Sigmoid colon (tissue), 7 donors: Measurements from ENCODE around the gene THOC2. TPM values are rescaled to one million over a fixed set of nuclear protein-coding genes. Genes with fewer than 3 reads are reported as not detected.
"Not testable (repeated sequence)": the region's sequence is repeated elsewhere in the genome, so short reads cannot be mapped to it uniquely, and the experiment has no call there.

Experiments
- DNase-seq: peaks from one replicate; pipeline ENCODE4 v3.0.0-alpha.2; 2019
- H3K27ac ChIP-seq, 4 donors: fragments of 200-600 bp; sonication (generic); one replicate each; pipeline ENCODE4 v1.5.1; 2016 to 2019; ENCODE audit warnings: mild to moderate bottlenecking in 1 of 4
- H3K27me3 ChIP-seq, 3 donors: fragments of 200-600 bp; sonication (generic); one replicate each; pipeline ENCODE4 v1.5.1; 2019; ENCODE audit warnings: mild to moderate bottlenecking in 1 of 3
- H3K36me3 ChIP-seq, 4 donors: fragments of 200-600 bp; sonication (generic); one replicate each; pipeline ENCODE4 v1.5.1; 2016 to 2019
- H3K4me1 ChIP-seq, 4 donors: fragments of 200-600 bp; sonication (generic); one replicate each; pipeline ENCODE4 v1.5.1; 2017 to 2019
- H3K4me3 ChIP-seq, 4 donors: fragments of 200-600 bp; sonication (generic); one replicate each; pipeline ENCODE4 v1.5.1; 2017 to 2019; ENCODE audit warnings: mild to moderate bottlenecking in 2 of 4, moderate library complexity in 1 of 4
- H3K9me3 ChIP-seq, 4 donors: fragments of 200-600 bp in 3 of 4; sonication (generic) in 3 of 4; one replicate each; pipeline versions ENCODE4 v1.5.1 to v1.6.1; 2013 to 2019
- CTCF ChIP-seq, 4 experiments: fragments of 450-650 bp in 3 of 4; fragments of 200-600 bp in 1 of 4; IDR thresholded peaks; one replicate each; pipeline ENCODE4 v1.5.1; 2016 to 2019; ENCODE audit warnings: antibody characterized with exemption in 4 of 4, mild to moderate bottlenecking in 3 of 4, moderate library complexity in 2 of 4
- EP300 ChIP-seq, 4 donors: sonication (generic); formaldehyde crosslinking; IDR thresholded peaks; one replicate each; pipeline ENCODE4 v1.6.1; 2017; ENCODE audit warnings: antibody characterized with exemption in 4 of 4
- POLR2A ChIP-seq, 2 donors: fragments of 450-650 bp; IDR thresholded peaks; one replicate each; pipeline ENCODE4 v1.6.1; 2016; ENCODE audit warnings: antibody characterized with exemption in 2 of 2, mild to moderate bottlenecking in 2 of 2, moderate library complexity in 2 of 2
- POLR2AphosphoS5 ChIP-seq, 4 donors: sonication (generic); formaldehyde crosslinking; IDR thresholded peaks; one replicate each; pipeline ENCODE4 v1.6.1; 2017; ENCODE audit warnings: antibody characterized with exemption in 4 of 4
- WGBS, 2 donors: extraction: QIAGEN DNeasy Blood & Tissue Kit; methylation state at CpG; one replicate each; pipeline ENCODE4 v1.1.7; 2013; 5-methylcytosine and 5-hydroxymethylcytosine counted together
- intact Hi-C: fragments of 100-400 bp; cut with DNase I; formaldehyde crosslinking; loops from one replicate; pipeline ENCODE4 v1.15.1; 2023
- polyA plus RNA-seq, 3 donors: library from polyadenylated mRNA; stranded (reverse); fragments of 200-250 nt; gene quantifications; one replicate each; pipeline ENCODE4 v1.2.3, GENCODE V29; 2013
- total RNA-seq, 4 donors: library from RNA; depleted of rRNA; stranded (reverse); fragments of >200 nt; gene quantifications; one replicate each; pipeline ENCODE4 v1.1.0, GENCODE V29; 2016
- donor health status: healthy with polysubstance abuse.
- donor health status: Bipolar disorder and iron deficiency.
- donor health status: healthy.

THOC2 gene
- total and polyA plus RNA-seq, 7 donors: 17.4 to 126 (median 85.6) TPM

- H3K27me3 ChIP-seq: no peaks in the 10 kb centered on the region
- no peak overlapping the region for H3K4me3 ChIP-seq
- H3K27ac ChIP-seq: no peak overlapping the region
- no peaks in the 10 kb centered on the region for H3K9me3 ChIP-seq
- TF ChIP-seq EP300 (IDR thresholded peaks at IDR 0.05) (no peak), POLR2AphosphoS5 (IDR thresholded peaks at IDR 0.05) (no peak), POLR2A (IDR thresholded peaks at IDR 0.05) (no peak), CTCF (IDR thresholded peaks at IDR 0.05) (no peak)
- intact Hi-C loops: no loop called here
- WGBS, 2 donors: 32 to 63% methylated on average over 1 of the region's 1 CpG
- H3K36me3 ChIP-seq: no peaks in the 10 kb centered on the region
- DNase-seq: no peak
- H3K4me1 ChIP-seq: no peaks in the 10 kb centered on the region
Observed at GRCh38 chrX:123740006-123740405, 7.2 kb upstream of the THOC2 start.

- intact Hi-C loops: loop anchor here (10.0 kb wide), 1 partner anchor 255 kb away; no protein-coding TSS in a partner anchor
- TF ChIP-seq POLR2AphosphoS5 (IDR thresholded peaks at IDR 0.05): no peak
- no peak for TF ChIP-seq CTCF (IDR thresholded peaks at IDR 0.05)
- no peak for TF ChIP-seq POLR2A (IDR thresholded peaks at IDR 0.05)
- TF ChIP-seq EP300 (IDR thresholded peaks at IDR 0.05): no peak
- Histone ChIP-seq H3K4me1 (no peaks in the 10 kb centered on the region), H3K4me3 (no peak overlapping the region), H3K9me3 (no peaks in the 10 kb centered on the region), H3K36me3 (no peaks in the 10 kb centered on the region), H3K27ac (no peak overlapping the region), H3K27me3 (no peaks in the 10 kb centered on the region)
- 79 to 86% methylated on average over 3 of the region's 3 CpGs for WGBS, 2 donors
- DNase-seq: no peak
Observed at GRCh38 chrX:123739474-123739873, 6.6 kb upstream of the THOC2 start.

- intact Hi-C loops: loop anchor here (10.0 kb wide), 1 partner anchor 254 kb away; no protein-coding TSS in a partner anchor
- no peak for DNase-seq
- Histone ChIP-seq H3K36me3 (no peaks in the 10 kb centered on the region), H3K27ac (peak overlapping the region in 3 of 4 donors; percentile 23 to 63 (median 43)), H3K27me3 (no peaks in the 10 kb centered on the region), H3K4me3 (no peak overlapping the region), H3K9me3 (no peaks in the 10 kb centered on the region), H3K4me1 (no peaks in the 10 kb centered on the region)
- WGBS, 2 donors: 80 to 85% methylated on average over 10 of the region's 10 CpGs
- TF ChIP-seq POLR2AphosphoS5 (IDR thresholded peaks at IDR 0.05): no peak
- no peak for TF ChIP-seq CTCF (IDR thresholded peaks at IDR 0.05)
- TF ChIP-seq POLR2A (IDR thresholded peaks at IDR 0.05): no peak
- TF ChIP-seq EP300 (IDR thresholded peaks at IDR 0.05): no peak
Observed at GRCh38 chrX:123738378-123738940, 5.6 kb upstream of the THOC2 start.

- intact Hi-C loops: loop anchor here (10.0 kb wide), 1 partner anchor 252 kb away; no protein-coding TSS in a partner anchor
- TF ChIP-seq CTCF (IDR thresholded peaks at IDR 0.05): no peak
- TF ChIP-seq EP300 (IDR thresholded peaks at IDR 0.05): no peak
- TF ChIP-seq POLR2A (IDR thresholded peaks at IDR 0.05): no peak
- TF ChIP-seq POLR2AphosphoS5 (IDR thresholded peaks at IDR 0.05): no peak
- H3K27ac ChIP-seq: peak overlapping the region in 3 of 4 donors; percentile 21 to 34 (median 23)
- H3K9me3 ChIP-seq: no peaks in the 10 kb centered on the region
- peaks cover 0 to 1% (median 0%) of the 10 kb centered on the region in 4 donors for H3K4me1 ChIP-seq
- no peaks in the 10 kb centered on the region for H3K27me3 ChIP-seq
- 55 to 63% methylated on average over 2 of the region's 2 CpGs for WGBS, 2 donors
- H3K4me3 ChIP-seq: no peak overlapping the region
- DNase-seq: no peak
- no peaks in the 10 kb centered on the region for H3K36me3 ChIP-seq
Observed at GRCh38 chrX:123736333-123736921, 3.6 kb upstream of the THOC2 start.

GRCh38 chrX:123735137-123735536, 2.3 kb upstream of the THOC2 start:
- not testable (repeated sequence) for H3K9me3 ChIP-seq, H3K27ac ChIP-seq, H3K36me3 ChIP-seq, H3K27me3 ChIP-seq, DNase-seq, H3K4me3 ChIP-seq
- intact Hi-C loops: loop anchor here (10.0 kb wide), 1 partner anchor 250 kb away; no protein-coding TSS in a partner anchor
- 100% methylated on average over 1 of the region's 1 CpG; no CpG with 5 or more reads in 1 of the 2 donors for WGBS, 2 donors
- peaks cover 0 to 14% (median 4%) of the 10 kb centered on the region in 4 donors for H3K4me1 ChIP-seq

GRCh38 chrX:123734079-123734478, 1.2 kb upstream of the THOC2 start:
- not testable (repeated sequence) for H3K27me3 ChIP-seq, DNase-seq, H3K36me3 ChIP-seq, H3K4me3 ChIP-seq, H3K9me3 ChIP-seq
- peak overlapping the region in 1 of 4 donors; percentile 82 for H3K27ac ChIP-seq
- peaks cover 0 to 23% (median 4%) of the 10 kb centered on the region in 4 donors for H3K4me1 ChIP-seq
- intact Hi-C loops: loop anchor here (10.0 kb wide), 1 partner anchor 249 kb away; no protein-coding TSS in a partner anchor
- WGBS, 2 donors: 97% methylated on average over 42 to 43 of the region's 43 CpGs
